Frontal cortex (tissue), 4 donors: ENCODE results near the gene MME. TPM values are rescaled to one million over a fixed set of nuclear protein-coding genes. Genes with fewer than 3 reads are reported as not detected.

Experiments used
- DNase-seq, 2 donors: peaks; one replicate each; pipeline ENCODE4 v3.0.0; 2012; ENCODE audit warnings: low spot score in 2 of 2
- FAIRE-seq: peaks from 2 replicates; lab custom pipeline; 2012; peaks lifted over from hg19 to GRCh38; lab: Jason Lieb, UNC
- total RNA-seq: library from RNA; depleted of rRNA; stranded (reverse); fragments of >200 nt; gene quantifications from one replicate; pipeline ENCODE4 v1.2.3, GENCODE V29; 2014
- donor health status: control.
- donor health status: control.
- donor health status: control.

MME gene
- total RNA-seq, 1 donor from 2014 or later = 4.1 TPM

- no peak for FAIRE-seq
- DNase-seq = no peak
Measured at GRCh38 chr3:155225417-155225816, 145.3 kb downstream of the MME start.

DNA sequence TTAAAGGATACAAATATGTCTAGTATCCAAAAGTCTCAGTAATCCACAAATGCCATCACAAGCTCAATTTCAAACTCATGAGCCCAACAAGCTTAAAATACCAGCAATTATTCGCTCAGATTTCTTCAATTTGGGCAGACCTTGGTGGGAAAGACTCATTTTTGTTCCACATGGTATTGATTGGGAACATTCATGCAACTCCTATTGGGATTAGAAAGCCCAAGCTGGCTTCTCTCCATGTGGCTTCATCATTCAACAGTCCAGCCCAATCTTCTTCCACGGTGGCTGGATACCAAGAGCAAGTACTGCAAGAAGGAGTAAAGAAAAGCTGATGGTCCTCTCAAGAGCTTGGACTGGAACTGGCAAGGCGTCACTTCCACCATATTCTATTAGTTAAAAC is 147.0 kb downstream of the MME start:
- FAIRE-seq = no peak

GRCh38 chr3:155228676-155229075 is 148.6 kb downstream of the MME start:
- no peak for DNase-seq
- FAIRE-seq = no peak

More for the DNA sequence above, 147.0 kb downstream of the MME start:
- no peak for DNase-seq

- no peak for FAIRE-seq
- no peak for DNase-seq
Measured at GRCh38 chr3:155229086-155229485, 149.0 kb downstream of the MME start.

- DNase-seq = no peak
- no peak for FAIRE-seq
Measured at GRCh38 chr3:155230382-155230781, 150.3 kb downstream of the MME start.

GRCh38 chr3:155231792-155232191 is 151.7 kb downstream of the MME start:
- DNase-seq (no peak), FAIRE-seq (no peak)

- FAIRE-seq = no peak
- DNase-seq = no peak
Measured at GRCh38 chr3:155232605-155233004, 152.5 kb downstream of the MME start.

- FAIRE-seq (no peak), DNase-seq (peak in 1 of 2 donors; percentile 1)
Measured at GRCh38 chr3:155233213-155233612, 153.1 kb downstream of the MME start.

Other genes with a start within 250 kb of the MME start
- 0.82 TPM for gene STRIT1, start 213.4 kb downstream of the MME start, total RNA-seq